Measurements from ENCODE around the gene ADAM33.

GRCh38 chr20:3720626-3721025 lies 38.8 kb upstream of the ADAM33 start:
- TF ChIP-seq, protein P1, sequence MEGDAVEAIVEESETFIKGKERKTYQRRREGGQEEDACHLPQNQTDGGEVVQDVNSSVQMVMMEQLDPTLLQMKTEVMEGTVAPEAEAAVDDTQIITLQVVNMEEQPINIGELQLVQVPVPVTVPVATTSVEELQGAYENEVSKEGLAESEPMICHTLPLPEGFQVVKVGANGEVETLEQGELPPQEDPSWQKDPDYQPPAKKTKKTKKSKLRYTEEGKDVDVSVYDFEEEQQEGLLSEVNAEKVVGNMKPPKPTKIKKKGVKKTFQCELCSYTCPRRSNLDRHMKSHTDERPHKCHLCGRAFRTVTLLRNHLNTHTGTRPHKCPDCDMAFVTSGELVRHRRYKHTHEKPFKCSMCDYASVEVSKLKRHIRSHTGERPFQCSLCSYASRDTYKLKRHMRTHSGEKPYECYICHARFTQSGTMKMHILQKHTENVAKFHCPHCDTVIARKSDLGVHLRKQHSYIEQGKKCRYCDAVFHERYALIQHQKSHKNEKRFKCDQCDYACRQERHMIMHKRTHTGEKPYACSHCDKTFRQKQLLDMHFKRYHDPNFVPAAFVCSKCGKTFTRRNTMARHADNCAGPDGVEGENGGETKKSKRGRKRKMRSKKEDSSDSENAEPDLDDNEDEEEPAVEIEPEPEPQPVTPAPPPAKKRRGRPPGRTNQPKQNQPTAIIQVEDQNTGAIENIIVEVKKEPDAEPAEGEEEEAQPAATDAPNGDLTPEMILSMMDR (IDR thresholded peaks at IDR 0.05) = no peak
- TF ChIP-seq EZH2 (IDR thresholded peaks at IDR 0.05; ENCODE audit: borderline replicate concordance, insufficient read depth, low read depth, low read length, poor library complexity, severe bottlenecking) = no peak

Measured in B cell (primary cell).